Measurements from ENCODE around the gene ADCY2.

GRCh38 chr5:7789567-7789966 is 393.6 kb downstream of the ADCY2 start:
- TF ChIP-seq CTCF (IDR thresholded peaks at IDR 0.05) (no peak), POLR2A (IDR thresholded peaks at IDR 0.05) (no peak)

Measured in heart left ventricle (tissue), 13 donors.